ENCODE data around the gene CDH8. TPM values are rescaled to one million over a fixed set of nuclear protein-coding genes. Genes with fewer than 3 reads are reported as not detected.
"Not testable (repeated sequence)": the region's sequence is repeated elsewhere in the genome, so short reads cannot be mapped to it uniquely, and the experiment has no call there.

The CDH8 gene
- total RNA-seq, 1 donor from 2014 or later, result not detected

- DNase-seq (ENCODE audit: low spot score) (no peak), ATAC-seq (no peak)
Measured at GRCh38 chr16:61872778-61873119, 163.5 kb downstream of the CDH8 start.

GRCh38 chr16:61871837-61872777, 164.1 kb downstream of the CDH8 start:
- DNase-seq (ENCODE audit: low spot score), result no peak
- ATAC-seq, result no peak

- no peak for ATAC-seq
Measured at GRCh38 chr16:61862221-61863155, 173.8 kb downstream of the CDH8 start.

GRCh38 chr16:61858988-61859387, 177.2 kb downstream of the CDH8 start:
- ATAC-seq (no peak), DNase-seq (ENCODE audit: low spot score) (no peak)

More at GRCh38 chr16:61862221-61863155, 173.8 kb downstream of the CDH8 start:
- DNase-seq (ENCODE audit: low spot score), result no peak

- DNase-seq (ENCODE audit: low spot score), result no peak
- no peak for ATAC-seq
Measured at GRCh38 chr16:61842666-61843065, 193.6 kb downstream of the CDH8 start.

GRCh38 chr16:61836804-61837393, 199.3 kb downstream of the CDH8 start:
- ATAC-seq (no peak), DNase-seq (ENCODE audit: low spot score) (no peak)

GRCh38 chr16:61834082-61834481, 202.2 kb downstream of the CDH8 start:
- DNase-seq (ENCODE audit: low spot score), result no peak
- ATAC-seq, result no peak

- ATAC-seq (no peak), DNase-seq (ENCODE audit: low spot score) (no peak)
Measured at GRCh38 chr16:61831351-61831917, 204.8 kb downstream of the CDH8 start.

GRCh38 chr16:61829631-61830030, 206.6 kb downstream of the CDH8 start:
- DNase-seq (ENCODE audit: low spot score), result no peak
- ATAC-seq, result no peak

GRCh38 chr16:61823326-61823725, 212.9 kb downstream of the CDH8 start:
- ATAC-seq (no peak), DNase-seq (ENCODE audit: low spot score) (no peak)

GRCh38 chr16:61820820-61821219, 215.4 kb downstream of the CDH8 start:
- no peak for ATAC-seq
- DNase-seq (ENCODE audit: low spot score), result no peak

- no peak for ATAC-seq
- no peak for DNase-seq (ENCODE audit: low spot score)
Measured at GRCh38 chr16:61820398-61820797, 215.8 kb downstream of the CDH8 start.

- ATAC-seq, result no peak
Measured at GRCh38 chr16:61818850-61819249, 217.4 kb downstream of the CDH8 start.

GRCh38 chr16:61817583-61818278, 218.5 kb downstream of the CDH8 start:
- ATAC-seq (no peak), DNase-seq (ENCODE audit: low spot score) (no peak)

More at GRCh38 chr16:61818850-61819249, 217.4 kb downstream of the CDH8 start:
- DNase-seq (ENCODE audit: low spot score), result no peak

GRCh38 chr16:61814726-61815347, 221.4 kb downstream of the CDH8 start:
- DNase-seq (ENCODE audit: low spot score) (no peak), ATAC-seq (no peak)

- no peak for DNase-seq (ENCODE audit: low spot score)
Measured at GRCh38 chr16:61813339-61813738, 222.9 kb downstream of the CDH8 start.

GRCh38 chr16:61812251-61812650, 224.0 kb downstream of the CDH8 start:
- DNase-seq (ENCODE audit: low spot score) (no peak), ATAC-seq (no peak)

More at GRCh38 chr16:61813339-61813738, 222.9 kb downstream of the CDH8 start:
- no peak for ATAC-seq

GRCh38 chr16:61807551-61807950, 228.7 kb downstream of the CDH8 start:
- no peak for DNase-seq (ENCODE audit: low spot score)
- ATAC-seq, result no peak

- not testable (repeated sequence) for ATAC-seq; DNase-seq (ENCODE audit: low spot score)
Measured at GRCh38 chr16:61801217-61801616, 235.0 kb downstream of the CDH8 start.

- DNase-seq (ENCODE audit: low spot score), result no peak
- no peak for ATAC-seq
Measured at GRCh38 chr16:61798741-61799140, 237.5 kb downstream of the CDH8 start.

Measured in left lobe of liver (tissue), 2 donors.